PC-9 (cell line): Measurements from ENCODE around the gene NOB1. TPM values are rescaled to one million over a fixed set of nuclear protein-coding genes. Genes with fewer than 3 reads are reported as not detected.
A peak's percentile ranks its signal among the peaks of the same experiment; 100 is the strongest.

ENCODE experiments used
- BruUV-seq: library from RNA; stranded (reverse); fragments of 400-500 nt; replicated peaks from 2 replicates; lab custom pipeline; 2021; lab: Mats Ljungman, UMichigan
- CTCF ChIA-PET: fragments of 300-600 bp; sonication (Branson Sonifier 250); formaldehyde crosslinking; loops from one replicate; lab custom pipeline; 2022; ENCODE audit warnings: antibody characterized with exemption; lab: Charles Lee
- POLR2A ChIA-PET: fragments of 300-600 bp; sonication (Branson Sonifier 250); formaldehyde crosslinking; loops from one replicate; lab custom pipeline; 2022; ENCODE audit warnings: antibody characterized with exemption; ENCODE audit not compliant: unreplicated experiment; lab: Charles Lee
- DNase-seq, 2 experiments: peaks; one replicate each; pipeline versions ENCODE4 v3.0.0 to v3.0.0-alpha.2; 2015 to 2022; ENCODE audit warnings: mixed read lengths in 1 of 2
- H2AFZ ChIP-seq: fragments of 200-600 bp; sonication (generic); 2 replicates; pipeline ENCODE4 v1.8.1; 2017; ENCODE audit warnings: antibody characterized with exemption
- H3F3A ChIP-seq: fragments of 200-600 bp; sonication (generic); 2 replicates; pipeline ENCODE4 v1.8.1; 2017; ENCODE audit warnings: antibody characterized with exemption, mild to moderate bottlenecking, low read depth; ENCODE audit not compliant: insufficient read depth
- H3K27ac ChIP-seq: fragments of 200-600 bp; sonication (generic); 2 replicates; pipeline ENCODE4 v1.6.1; 2016; ENCODE audit warnings: mixed run types
- H3K27me3 ChIP-seq: fragments of 200-600 bp; sonication (generic); 2 replicates; pipeline ENCODE4 v1.6.1; 2016; ENCODE audit warnings: low read depth, mixed run types; ENCODE audit not compliant: insufficient read depth
- H3K36me3 ChIP-seq: fragments of 200-600 bp; sonication (generic); 2 replicates; pipeline ENCODE4 v1.6.1; 2016; ENCODE audit warnings: low read depth, mixed run types
- H3K4me1 ChIP-seq: fragments of 200-600 bp; sonication (generic); replicated peaks from 2 replicates; pipeline ENCODE4 v1.6.1; 2016; ENCODE audit warnings: mixed run types; ENCODE audit not compliant: insufficient read depth
- H3K4me2 ChIP-seq: fragments of 200-600 bp; sonication (generic); 2 replicates; pipeline ENCODE4 v1.6.1; 2017; ENCODE audit warnings: mixed run types
- H3K4me3 ChIP-seq: fragments of 200-600 bp; sonication (generic); 2 replicates; pipeline ENCODE4 v1.6.1; 2016; ENCODE audit warnings: mixed run types
- H3K79me2 ChIP-seq: fragments of 200-600 bp; sonication (generic); 2 replicates; pipeline ENCODE4 v1.6.1; 2017; ENCODE audit warnings: low read depth, mixed run types
- H3K9me2 ChIP-seq: fragments of 200-600 bp; sonication (generic); 2 replicates; pipeline ENCODE4 v1.8.1; 2017; ENCODE audit warnings: mild to moderate bottlenecking; ENCODE audit not compliant: insufficient read depth
- H3K9me3 ChIP-seq: fragments of 200-600 bp; sonication (generic); 2 replicates; pipeline ENCODE4 v1.8.1; 2016; ENCODE audit warnings: low read depth; ENCODE audit not compliant: insufficient read depth
- H4K20me1 ChIP-seq: fragments of 200-600 bp; sonication (generic); 2 replicates; pipeline ENCODE4 v1.8.1; 2017; ENCODE audit not compliant: insufficient read depth
- CTCF ChIP-seq: fragments of 200-600 bp; sonication (generic); conservative IDR thresholded peaks from 2 replicates; pipeline ENCODE4 v1.6.1; 2017; ENCODE audit warnings: mixed run types, antibody characterized with exemption, mild to moderate bottlenecking, moderate library complexity
- EZH2 ChIP-seq: fragments of 200-600 bp; sonication (generic); IDR thresholded peaks from 2 replicates; pipeline ENCODE4 v1.8.0; 2017; ENCODE audit warnings: antibody characterized with exemption, low read depth
- intact Hi-C: fragments of 100-400 bp; cut with micrococcal nuclease; formaldehyde crosslinking; loops from one replicate; pipeline ENCODE4 v1.10.0; 2022; ENCODE audit not compliant: unreplicated experiment
- total RNA-seq: library from RNA; stranded (reverse); gene quantifications from 2 replicates; pipeline ENCODE4 v1.2.3, GENCODE V29; 2021

The NOB1 gene
- total RNA-seq, 1 experiment from 2014 or later: 66.9 TPM

GRCh38 chr16:69726313-69727060, 28.2 kb downstream of the NOB1 start, which contains the start of gene NQO1:
NQO1 (minus strand) TSS chr16:69726560; CDS start chr16:69726439, 121 bp downstream.
- no peaks in the 10 kb centered on the region for H3K27me3 ChIP-seq
- H3K36me3 ChIP-seq: peaks cover 44% of the 10 kb centered on the region
- no peaks in the 10 kb centered on the region for H3K9me2 ChIP-seq
- ChIA-PET POLR2A (interaction anchor here (0.5 to 1.1 kb wide), 11 partner anchors 8 to 1275 kb away, joined by 3 to 15 read pairs (median 3); partner anchors contain the start of gene NOB1), CTCF (interaction anchor here (0.5 to 0.6 kb wide), 2 partner anchors 23 to 650 kb away, joined by 5 to 12 read pairs; no protein-coding TSS in a partner anchor)
- H3K27ac ChIP-seq: peak within 1 kb of the TSS; percentile 100
- peak within 1 kb of the TSS; percentile 97 for H3K4me2 ChIP-seq
- peak within 1 kb of the TSS; percentile 99 for H3K4me3 ChIP-seq
- TF ChIP-seq EZH2 (no peak), CTCF (no peak)
- DNase-seq: peak; percentile 98 to 99
- BruUV-seq: no TSS peak
- peaks cover 60% of the 10 kb centered on the region for H3F3A ChIP-seq
- peaks cover 48% of the 10 kb centered on the region for H3K4me1 ChIP-seq
- peaks cover 39% of the 10 kb centered on the region for H4K20me1 ChIP-seq
- intact Hi-C loops: loop anchor here (1.0 to 2.0 kb wide), 2 partner anchors 28 to 36 kb away; partner anchors contain the start of genes NOB1 and WWP2
- H3K9me3 ChIP-seq: no peaks in the 10 kb centered on the region
- H3K79me2 ChIP-seq: peaks cover 90% of the 10 kb centered on the region
- H2AFZ ChIP-seq: peak within 1 kb of the TSS; percentile 60

GRCh38 chr16:69725480-69726312, 29.0 kb downstream of the NOB1 start:
- peaks cover 90% of the 10 kb centered on the region for H3K79me2 ChIP-seq
- intact Hi-C loops: loop anchor here (1.0 to 2.0 kb wide), 2 partner anchors 29 to 37 kb away; partner anchors contain the start of genes NOB1 and WWP2
- H3F3A ChIP-seq: peaks cover 66% of the 10 kb centered on the region
- H3K9me3 ChIP-seq: no peaks in the 10 kb centered on the region
- peak overlapping the region; percentile 91 for H3K27ac ChIP-seq
- TF ChIP-seq EZH2 (no peak), CTCF (no peak)
- H3K4me3 ChIP-seq: peak overlapping the region; percentile 99
- H3K4me1 ChIP-seq: peaks cover 56% of the 10 kb centered on the region
- H3K27me3 ChIP-seq: no peaks in the 10 kb centered on the region
- H4K20me1 ChIP-seq: peaks cover 47% of the 10 kb centered on the region
- BruUV-seq: TSS peak; percentile 64
- CTCF ChIA-PET: interaction anchor here (0.5 to 0.8 kb wide), 2 partner anchors 328 to 651 kb away, joined by 4 to 12 read pairs; no protein-coding TSS in a partner anchor
- POLR2A ChIA-PET: interaction anchor here (0.5 to 1.0 kb wide), 9 partner anchors 9 to 1274 kb away, joined by 3 to 15 read pairs (median 3); partner anchors contain the start of gene NOB1
- peak overlapping the region; percentile 97 for H3K4me2 ChIP-seq
- H2AFZ ChIP-seq: peak overlapping the region; percentile 60; the same call in 1 of the 2 replicates
- DNase-seq: no peak
- H3K9me2 ChIP-seq: no peaks in the 10 kb centered on the region
- peaks cover 47% of the 10 kb centered on the region for H3K36me3 ChIP-seq
